ENCODE results near the gene KNDC1.
"Not testable (repeated sequence)": the region's sequence is repeated elsewhere in the genome, so short reads cannot be mapped to it uniquely, and the experiment has no call there.

KNDC1 gene

GRCh38 chr10:133170092-133170491 is 10.1 kb downstream of the KNDC1 start:
- DNase-seq (ENCODE audit: extremely low spot score, insufficient read length, low read depth) (no peak), FAIRE-seq (no peak)

- FAIRE-seq: no peak
- DNase-seq (ENCODE audit: extremely low spot score, insufficient read length, low read depth): no peak
Measured at GRCh38 chr10:133173860-133174640, 14.0 kb downstream of the KNDC1 start.

GRCh38 chr10:133174689-133175263 is 14.8 kb downstream of the KNDC1 start:
- no peak for FAIRE-seq
- DNase-seq (ENCODE audit: extremely low spot score, insufficient read length, low read depth): no peak

- not testable (repeated sequence) for FAIRE-seq; DNase-seq (ENCODE audit: extremely low spot score, insufficient read length, low read depth)
Measured at GRCh38 chr10:133175624-133176023, 15.6 kb downstream of the KNDC1 start.

GRCh38 chr10:133176546-133176945 is 16.5 kb downstream of the KNDC1 start:
- FAIRE-seq: no peak
- DNase-seq (ENCODE audit: extremely low spot score, insufficient read length, low read depth): no peak

DNA sequence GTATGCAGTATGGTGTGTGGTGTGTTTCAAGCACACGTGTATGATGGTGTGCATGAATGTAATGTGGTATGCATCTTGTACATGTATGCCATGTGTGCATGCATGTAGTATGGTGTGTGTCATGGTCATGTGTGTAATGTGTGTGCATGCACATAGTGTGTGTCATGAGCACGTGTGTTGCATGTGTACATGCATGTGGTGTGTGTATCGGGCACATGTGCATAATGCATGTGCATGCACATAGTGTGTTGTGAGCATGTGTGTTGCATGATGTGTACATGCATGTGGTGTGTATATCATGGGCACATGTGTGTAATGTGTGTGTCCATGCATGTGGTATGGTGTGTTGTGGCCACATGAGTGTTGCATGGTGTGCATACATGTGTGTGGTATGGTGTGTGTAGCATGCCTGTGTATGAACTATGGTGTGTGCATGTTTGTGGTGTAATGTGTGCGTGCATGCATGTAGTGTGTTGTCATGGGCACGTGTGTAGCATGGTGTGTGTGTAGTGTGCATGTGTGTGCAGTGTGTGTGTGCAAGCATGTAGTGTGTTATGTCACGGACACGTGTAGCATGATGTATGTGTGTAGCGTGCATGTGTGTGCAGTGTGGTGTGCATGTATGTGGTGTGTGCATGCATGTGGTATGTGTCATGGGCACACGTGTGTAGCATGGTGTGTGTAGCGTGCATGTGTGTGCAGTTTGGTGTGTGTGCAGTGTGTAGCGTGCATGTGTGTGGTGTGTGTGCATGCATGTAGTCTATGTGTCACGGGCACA is 17.6 kb downstream of the KNDC1 start:
- FAIRE-seq: no peak
- no peak for DNase-seq (ENCODE audit: extremely low spot score, insufficient read length, low read depth)

- DNase-seq (ENCODE audit: extremely low spot score, insufficient read length, low read depth): no peak
- FAIRE-seq: no peak
Measured at GRCh38 chr10:133178357-133179127, 18.5 kb downstream of the KNDC1 start.

DNA sequence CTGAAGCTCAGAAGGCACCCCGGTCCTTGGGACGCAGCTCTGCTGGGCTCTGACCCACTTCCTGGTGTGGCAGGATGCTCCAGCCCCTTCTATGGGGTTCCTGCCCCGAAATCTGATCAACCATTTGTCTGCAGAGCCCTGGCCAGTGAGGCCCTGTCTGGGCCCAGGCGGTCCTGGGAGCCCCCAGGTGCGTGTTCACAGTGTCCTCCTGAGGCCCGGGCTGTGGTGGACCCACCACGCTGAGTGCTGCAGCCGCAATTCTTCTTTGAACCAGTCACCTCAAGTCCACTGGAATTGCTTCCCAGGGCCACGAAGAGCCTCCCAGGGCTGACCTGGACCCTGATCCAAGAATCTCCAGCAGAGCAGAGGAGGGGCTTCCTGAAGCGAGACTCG is 19.1 kb downstream of the KNDC1 start:
- no peak for FAIRE-seq
- no peak for DNase-seq (ENCODE audit: extremely low spot score, insufficient read length, low read depth)

GRCh38 chr10:133179651-133180050 is 19.6 kb downstream of the KNDC1 start:
- DNase-seq (ENCODE audit: extremely low spot score, insufficient read length, low read depth): no peak
- no peak for FAIRE-seq

DNA sequence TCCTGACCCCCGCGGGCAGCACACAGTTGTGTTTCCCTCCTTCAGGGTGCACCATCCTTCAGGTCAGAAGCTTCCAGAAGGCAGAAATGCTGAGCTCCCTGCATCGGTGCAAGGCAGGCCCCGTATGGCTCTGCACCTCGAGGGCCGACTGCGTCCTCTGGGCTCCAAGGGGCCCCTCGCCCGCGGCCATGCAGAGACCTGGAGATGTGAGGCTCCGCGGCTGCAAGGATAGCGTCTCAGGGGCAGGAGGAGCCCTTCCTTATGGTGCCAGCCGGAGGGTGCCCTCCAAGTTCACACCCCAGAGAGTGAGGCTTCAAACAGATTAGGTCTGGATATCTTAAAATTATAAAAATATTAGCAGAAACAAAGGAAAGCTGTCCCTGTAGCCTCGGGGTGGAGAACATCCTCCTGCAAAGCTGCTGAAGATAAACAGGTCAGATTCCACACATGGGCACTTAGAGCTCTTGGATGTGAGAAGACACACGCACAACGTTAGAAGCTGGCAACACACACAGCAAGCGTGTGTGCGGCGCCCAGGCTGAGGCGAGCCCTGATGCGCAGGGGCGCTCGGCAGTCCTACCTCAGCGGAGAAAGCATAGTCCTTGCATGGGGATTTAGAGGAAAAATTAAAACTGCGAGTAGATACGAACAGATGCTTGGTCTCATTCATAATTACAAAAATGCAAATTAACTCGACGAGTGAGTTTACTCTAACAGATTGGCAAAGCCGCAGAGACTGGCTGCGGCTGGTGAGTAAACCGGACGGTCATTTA is 20.4 kb downstream of the KNDC1 start:
- FAIRE-seq: no peak
- DNase-seq (ENCODE audit: extremely low spot score, insufficient read length, low read depth): no peak

- DNase-seq (ENCODE audit: extremely low spot score, insufficient read length, low read depth) (no peak), FAIRE-seq (no peak)
Measured at GRCh38 chr10:133180965-133181639, 21.1 kb downstream of the KNDC1 start.

- no peak for FAIRE-seq
- no peak for DNase-seq (ENCODE audit: extremely low spot score, insufficient read length, low read depth)
Measured at GRCh38 chr10:133182190-133182589, 22.2 kb downstream of the KNDC1 start.

DNA sequence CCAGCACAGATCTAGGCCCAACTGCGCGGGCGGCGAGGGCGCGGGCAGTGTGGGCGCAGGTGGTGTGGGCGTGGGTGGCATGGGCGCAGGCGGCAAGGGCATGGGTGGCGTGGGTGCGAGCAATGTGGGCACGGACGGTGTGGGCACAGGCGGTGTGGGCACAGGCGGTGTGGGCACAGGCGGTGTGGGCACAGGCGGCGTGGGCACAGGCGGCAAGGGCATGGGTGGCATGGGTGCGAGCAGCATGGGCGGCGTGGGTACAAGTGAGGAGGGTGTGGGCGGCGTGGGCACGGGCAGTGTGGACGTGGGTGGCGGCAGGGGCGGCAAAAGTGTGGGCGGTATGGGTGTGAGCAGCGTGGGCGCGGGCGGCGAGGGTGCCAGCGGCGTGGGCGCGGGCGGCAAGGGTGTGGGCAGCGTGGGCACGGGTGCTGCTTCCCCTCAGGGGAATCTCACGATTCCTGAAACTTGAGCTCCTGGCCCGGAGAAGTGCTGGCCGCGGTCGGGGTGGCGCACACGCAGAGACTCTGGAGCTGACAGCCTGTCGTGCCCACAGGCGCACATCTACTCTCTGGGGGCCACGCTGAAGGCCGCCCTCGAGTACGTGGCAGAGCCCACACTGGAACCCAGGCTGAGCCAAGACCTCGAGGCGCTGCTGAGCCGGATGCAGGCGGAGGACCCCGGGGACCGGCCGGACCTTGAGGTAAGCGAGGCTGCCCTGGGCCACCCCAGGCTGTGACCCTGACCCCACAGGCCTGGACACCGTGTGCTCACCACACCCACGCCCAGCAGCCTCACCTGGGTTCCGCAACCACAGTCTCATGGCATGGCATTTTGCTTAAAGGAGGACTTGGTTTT is 23.0 kb downstream of the KNDC1 start:
- no peak for FAIRE-seq
- DNase-seq (ENCODE audit: extremely low spot score, insufficient read length, low read depth): no peak

DNA sequence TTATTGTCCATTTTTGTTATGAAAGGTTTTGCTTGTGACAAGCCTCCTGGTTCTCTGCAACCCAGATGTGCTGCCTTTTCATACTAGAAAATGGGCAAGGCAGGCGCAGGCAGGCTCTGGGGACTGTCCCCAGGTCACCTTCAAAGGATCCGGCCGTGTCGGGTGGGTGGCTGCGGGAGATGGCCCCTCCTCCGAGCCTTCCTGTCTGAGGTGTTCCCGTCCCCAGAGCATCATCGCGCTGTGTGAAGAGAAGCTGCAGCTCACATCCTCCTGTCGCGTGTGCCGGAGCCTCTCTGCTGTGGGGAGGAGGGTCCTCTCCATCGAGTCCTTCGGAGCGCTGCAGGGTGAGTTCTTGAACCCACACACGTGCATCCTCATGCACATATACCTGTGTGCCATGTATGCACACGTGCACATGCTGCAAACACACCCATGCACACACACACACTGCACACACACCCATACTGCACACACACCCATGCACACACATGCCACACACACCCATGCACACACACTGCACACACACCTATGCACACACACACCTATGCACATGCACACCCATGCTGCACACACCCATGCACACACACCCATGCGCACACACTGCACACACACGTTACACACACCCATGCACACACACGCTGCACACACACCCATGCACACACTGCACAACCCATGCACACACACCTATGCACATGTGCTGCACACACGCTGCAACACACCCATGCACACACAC is 23.8 kb downstream of the KNDC1 start:
- no peak for DNase-seq (ENCODE audit: extremely low spot score, insufficient read length, low read depth)
- FAIRE-seq: no peak

DNA sequence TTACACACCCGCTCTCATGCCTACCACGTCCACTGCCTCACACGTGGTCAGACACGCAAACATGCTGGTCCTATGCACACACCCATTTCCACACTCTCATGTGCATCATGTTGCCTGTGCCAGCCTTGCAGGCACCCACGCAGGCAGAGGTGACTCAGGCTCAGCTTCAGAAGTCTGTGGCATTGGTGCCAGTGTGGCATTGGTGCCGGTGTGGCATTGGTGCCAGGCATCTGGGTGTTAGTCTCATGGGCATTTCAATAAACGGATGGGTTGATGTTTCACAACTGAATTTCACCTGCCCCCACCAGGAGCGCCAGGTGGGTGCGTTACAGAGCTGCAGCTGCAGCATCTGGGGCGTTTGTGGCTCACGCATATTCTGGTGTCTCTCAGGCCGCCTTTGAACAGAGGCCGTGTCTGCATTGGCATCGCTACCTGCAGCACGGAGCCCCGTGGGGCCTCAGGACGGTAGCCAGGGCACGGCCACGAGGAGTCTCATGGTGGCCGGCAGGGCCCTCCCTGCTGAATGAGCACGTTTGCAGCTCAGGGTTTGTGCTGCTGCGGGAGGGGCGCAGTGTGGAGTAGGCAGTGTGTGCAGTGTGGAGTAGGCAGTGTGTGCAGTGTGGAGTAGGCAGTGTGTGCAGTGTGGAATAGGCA is 24.7 kb downstream of the KNDC1 start:
- no peak for FAIRE-seq
- no peak for DNase-seq (ENCODE audit: extremely low spot score, insufficient read length, low read depth)

DNA sequence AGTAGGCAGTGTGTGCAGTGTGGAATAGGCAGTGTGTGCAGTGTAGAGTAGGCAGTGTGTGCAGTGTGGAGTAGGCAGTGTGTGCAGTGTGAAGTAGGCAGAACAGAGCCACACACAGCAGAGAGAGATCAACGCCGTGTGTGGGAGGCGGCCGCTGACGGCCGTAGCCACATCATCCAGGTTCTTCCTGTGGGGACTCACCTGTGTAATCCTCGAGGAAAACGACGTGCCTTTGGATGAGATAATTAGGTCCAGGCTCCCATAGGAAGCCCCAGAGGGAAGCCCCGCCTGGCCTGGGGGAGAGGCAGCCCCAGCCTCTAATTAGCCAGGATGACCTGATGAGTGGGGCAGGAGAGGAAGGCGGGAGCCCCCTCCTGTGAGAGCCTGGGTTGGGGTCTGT is 25.4 kb downstream of the KNDC1 start:
- FAIRE-seq: no peak

DNA sequence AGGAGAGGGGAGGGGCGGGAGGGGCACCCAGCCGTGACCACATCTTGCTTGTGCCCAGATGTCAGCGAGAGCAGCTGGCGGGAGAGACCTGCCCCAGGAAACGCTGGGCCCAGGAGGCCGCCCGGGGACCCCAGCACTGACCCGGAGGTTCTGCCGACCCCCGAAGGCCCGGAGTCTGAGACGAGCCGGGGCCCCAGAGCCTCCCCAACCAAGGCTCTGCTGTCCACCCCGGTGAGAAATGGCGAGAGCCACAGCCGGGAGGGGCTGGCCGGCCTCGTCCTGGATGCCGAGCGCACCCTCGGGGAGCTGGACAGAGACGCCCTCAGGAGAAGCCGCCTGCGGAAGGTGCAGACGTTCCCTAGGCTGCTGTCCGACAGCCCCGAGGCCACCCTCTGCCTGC is 25.9 kb downstream of the KNDC1 start:
- FAIRE-seq: no peak
- no peak for DNase-seq (ENCODE audit: extremely low spot score, insufficient read length, low read depth)

More for the DNA sequence above, 25.4 kb downstream of the KNDC1 start:
- no peak for DNase-seq (ENCODE audit: extremely low spot score, insufficient read length, low read depth)
